ENCODE measurements around the gene RAB30.

DNA sequence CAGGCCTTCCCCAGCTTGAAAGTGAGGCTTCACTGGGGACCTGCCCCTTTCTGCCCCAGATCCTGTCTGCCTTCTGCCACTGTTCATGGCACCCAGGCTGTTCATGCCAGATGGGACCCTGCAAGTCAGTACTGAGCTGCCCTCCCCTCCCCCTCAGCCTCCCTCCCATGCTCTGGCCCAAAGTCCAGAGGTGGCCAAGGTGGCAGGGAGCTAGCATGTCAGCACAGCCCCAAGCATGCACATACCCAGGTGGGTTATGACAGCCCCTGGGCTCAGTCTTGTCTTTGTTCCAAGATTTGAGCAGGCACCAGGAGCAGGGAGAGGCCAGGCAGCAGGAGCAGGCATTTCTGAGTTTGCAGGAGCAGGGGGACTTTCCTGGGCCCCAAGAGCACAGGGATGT lies 126.0 kb downstream of the RAB30 start:
- TF ChIP-seq CTCF (IDR thresholded peaks at IDR 0.05) (no peak), POLR2AphosphoS5 (IDR thresholded peaks at IDR 0.05) (no peak), EP300 (IDR thresholded peaks at IDR 0.05) (no peak), POLR2A (IDR thresholded peaks at IDR 0.05) (no peak)

All from suprapubic skin (tissue), 4 donors.